Activated T-cell treated with anti-CD3 and anti-CD28 coated beads for 48 hours (primary cell): ENCODE data around the gene ZNHIT3.
"Not testable (repeated sequence)": the region's sequence is repeated elsewhere in the genome, so short reads cannot be mapped to it uniquely, and the experiment has no call there.

ENCODE experiments used
- DNase-seq: peaks from one replicate; pipeline ENCODE4 v3.0.0-alpha.2; 2020; ENCODE audit warnings: low read depth

Gene ZNHIT3

GRCh38 chr17:36484021-36484420 is 2.5 kb upstream of the ZNHIT3 start:
- not testable (repeated sequence) for DNase-seq

- no peak for DNase-seq
Observed at GRCh38 chr17:36485027-36485426, 1.5 kb upstream of the ZNHIT3 start.

GRCh38 chr17:36485805-36486203 is 677 bp upstream of the ZNHIT3 start:
- no peak for DNase-seq

GRCh38 chr17:36493956-36494355 is 7.5 kb downstream of the ZNHIT3 start:
- DNase-seq, result no peak

GRCh38 chr17:36494674-36495073 is 8.2 kb downstream of the ZNHIT3 start:
- no peak for DNase-seq

GRCh38 chr17:36495076-36495578 is 8.6 kb downstream of the ZNHIT3 start:
- DNase-seq, result no peak

GRCh38 chr17:36496018-36496789 is 9.7 kb downstream of the ZNHIT3 start:
- DNase-seq, result no peak

- no peak for DNase-seq
Observed at GRCh38 chr17:36498155-36498554, 11.7 kb downstream of the ZNHIT3 start.

GRCh38 chr17:36498560-36499300 is 12.2 kb downstream of the ZNHIT3 start:
- no peak for DNase-seq

GRCh38 chr17:36500745-36501225 is 14.3 kb downstream of the ZNHIT3 start:
- DNase-seq, result no peak

GRCh38 chr17:36501351-36501750 is 14.9 kb downstream of the ZNHIT3 start:
- no peak for DNase-seq

- no peak for DNase-seq
Observed at GRCh38 chr17:36501963-36502362, 15.5 kb downstream of the ZNHIT3 start.

- no peak for DNase-seq
Observed at GRCh38 chr17:36503456-36504155, 17.1 kb downstream of the ZNHIT3 start.

- DNase-seq, result no peak
Observed at GRCh38 chr17:36504156-36504545, 17.7 kb downstream of the ZNHIT3 start.

- DNase-seq, result no peak
Observed at GRCh38 chr17:36505171-36505570, 18.7 kb downstream of the ZNHIT3 start.

GRCh38 chr17:36506249-36506826 is 19.9 kb downstream of the ZNHIT3 start:
- DNase-seq, result no peak

GRCh38 chr17:36506831-36507230 is 20.4 kb downstream of the ZNHIT3 start:
- DNase-seq, result no peak

- DNase-seq, result no peak
Observed at GRCh38 chr17:36507266-36507665, 20.8 kb downstream of the ZNHIT3 start.

- DNase-seq, result not testable (repeated sequence)
Observed at GRCh38 chr17:36508439-36508838, 22.0 kb downstream of the ZNHIT3 start.

- DNase-seq, result no peak
Observed at GRCh38 chr17:36509272-36509985, 22.9 kb downstream of the ZNHIT3 start.

GRCh38 chr17:36510636-36511035 is 24.2 kb downstream of the ZNHIT3 start:
- no peak for DNase-seq
